Lower leg skin (tissue), 3 donors: ENCODE measurements around the gene RAPGEF6.

Source experiments
- CTCF ChIP-seq, 3 donors: fragments of 450-650 bp; IDR thresholded peaks; one replicate each; pipeline ENCODE4 v1.5.1; 2016; ENCODE audit warnings: antibody characterized with exemption in 3 of 3, mild to moderate bottlenecking in 3 of 3, moderate library complexity in 2 of 3
- POLR2A ChIP-seq, 2 donors: fragments of 450-650 bp; IDR thresholded peaks; one replicate each; pipeline ENCODE4 v1.6.1; 2016 to 2017; ENCODE audit warnings: antibody characterized with exemption in 2 of 2, mild to moderate bottlenecking in 1 of 2, moderate library complexity in 1 of 2

GRCh38 chr5:131509801-131510200, 125.2 kb downstream of the RAPGEF6 start:
- no peak for TF ChIP-seq CTCF (IDR thresholded peaks at IDR 0.05)
- no peak for TF ChIP-seq POLR2A (IDR thresholded peaks at IDR 0.05)
